K562 (cell line): ENCODE results near the gene ELMO1. TPM values are rescaled to one million over a fixed set of nuclear protein-coding genes. Genes with fewer than 3 reads are reported as not detected.

ENCODE experiments used
- ATAC-seq: fragments of 200-7000 bp; cut with Tn5 transposase; 3 replicates; pipeline ENCODE4 v1.9.1; 2020; ENCODE audit warnings: moderate library complexity
- BruUV-seq: library from RNA; stranded (reverse); fragments of 400-500 nt; replicated peaks from 2 replicates; lab custom pipeline; 2021; lab: Mats Ljungman, UMichigan
- CTCF ChIA-PET: fragments of 300-600 bp; formaldehyde crosslinking; extraction: SDS; loops from one replicate; lab custom pipeline; 2021; ENCODE audit warnings: low intra/inter-chr PET ratio; lab: Yijun Ruan, JAX
- POLR2A ChIA-PET: fragments of 300-600, 350-650 bp; sonication (Branson Sonifier 250); formaldehyde crosslinking; extraction: SDS; loops from one replicate; lab custom pipeline; 2021; ENCODE audit warnings: antibody characterized with exemption, inconsistent platforms; lab: Yijun Ruan, JAX
- DNase-seq, 4 experiments: peaks; one replicate each; pipeline versions ENCODE4 v3.0.0 to v3.0.0-alpha.2; 2011 to 2018; ENCODE audit warnings: low spot score in 3 of 4, mixed read lengths in 3 of 4; ENCODE audit errors: extremely low read depth in 1 of 4
- FAIRE-seq: peaks from 2 replicates; lab custom pipeline; 2011; peaks lifted over from hg19 to GRCh38; lab: Jason Lieb, UNC
- H2AFZ ChIP-seq: 2 replicates; pipeline ENCODE4 v1.6.0; 2011; ENCODE audit warnings: low read depth, low read length, control low read depth, inconsistent platforms
- H3K27ac ChIP-seq: fragments of 200-600 bp; 3 replicates; pipeline ENCODE4 v1.8.0; 2011; ENCODE audit warnings: low read depth, mild to moderate bottlenecking, control low read depth, inconsistent platforms, low read length, moderate library complexity, mixed read lengths; ENCODE audit errors: extremely low read depth
- H3K27me3 ChIP-seq, 2 experiments: fragments of 300-600 bp in 1 of 2; 2 replicates in 1 of 2; 3 replicates in 1 of 2; pipeline versions ENCODE4 v1.6.0 to v1.8.0; 2011; ENCODE audit warnings: inconsistent platforms in 2 of 2, low read length in 2 of 2, mild to moderate bottlenecking in 1 of 2, mixed read lengths in 1 of 2, moderate library complexity in 1 of 2; ENCODE audit not compliant: control insufficient read depth in 2 of 2, insufficient read depth in 2 of 2
- H3K36me3 ChIP-seq: fragments of 300-600 bp; 3 replicates; pipeline ENCODE4 v1.8.0; 2011; ENCODE audit warnings: mild to moderate bottlenecking, low read length, inconsistent platforms; ENCODE audit not compliant: control insufficient read depth, insufficient read depth
- H3K4me1 ChIP-seq, 2 experiments: fragments of 200-600 bp in 1 of 2; replicated peaks in 1 of 2; 2 replicates in 1 of 2; 3 replicates in 1 of 2; pipeline versions ENCODE4 v1.5.1 to v1.8.0; 2011; ENCODE audit warnings: inconsistent platforms in 2 of 2, low read length in 2 of 2, mild to moderate bottlenecking in 1 of 2, mixed read lengths in 1 of 2, moderate library complexity in 1 of 2; ENCODE audit not compliant: control insufficient read depth in 2 of 2, insufficient read depth in 2 of 2
- H3K4me2 ChIP-seq: 2 replicates; pipeline ENCODE4 v1.6.1; 2011; ENCODE audit warnings: low read length, control low read depth, inconsistent platforms, mixed read lengths; ENCODE audit not compliant: insufficient read depth
- H3K4me3 ChIP-seq: fragments of 200-600 bp; sonication (generic), shearing (Covaris generic); 2 replicates; pipeline ENCODE4 v1.5.1; 2016; ENCODE audit warnings: control low read depth, inconsistent platforms
- H3K79me2 ChIP-seq: fragments of 200-600 bp; 3 replicates; pipeline ENCODE4 v1.8.0; 2011; ENCODE audit warnings: low read length, inconsistent platforms; ENCODE audit not compliant: control insufficient read depth, insufficient read depth
- H3K9ac ChIP-seq, 2 experiments: 2 replicates each; pipeline versions ENCODE4 v1.6.0 to v1.6.1; 2011; ENCODE audit warnings: low read depth in 2 of 2, low read length in 2 of 2, control low read depth in 1 of 2, inconsistent platforms in 1 of 2, mild to moderate bottlenecking in 1 of 2, mixed read lengths in 1 of 2; ENCODE audit not compliant: insufficient read depth in 1 of 2
- H3K9me1 ChIP-seq: one replicate; pipeline ENCODE4 v1.6.0; 2011; ENCODE audit warnings: inconsistent platforms, mild to moderate bottlenecking, low read length, moderate library complexity; ENCODE audit not compliant: control insufficient read depth, insufficient read depth
- H3K9me3 ChIP-seq: replicated peaks from 2 replicates; pipeline ENCODE4 v1.5.1; 2011; ENCODE audit warnings: low read depth, low read length, inconsistent platforms; ENCODE audit not compliant: control insufficient read depth, insufficient read depth
- H4K20me1 ChIP-seq: replicated peaks from 2 replicates; pipeline ENCODE4 v1.6.1; 2011; ENCODE audit warnings: low read length, inconsistent platforms, mixed read lengths; ENCODE audit not compliant: control insufficient read depth, insufficient read depth
- MED1 ChIP-seq: sonication (generic); formaldehyde crosslinking; IDR thresholded peaks from 2 replicates; pipeline ENCODE4 v1.8.1; 2023; ENCODE audit warnings: missing genetic modification reagents, borderline replicate concordance
- NFIX ChIP-seq: fragments of 250-450 bp; sonication (Bioruptor Pico); IDR thresholded peaks from 2 replicates; pipeline ENCODE4 v1.4.0; 2020; ENCODE audit warnings: low read depth, mild to moderate bottlenecking, moderate library complexity
- PCBP2 ChIP-seq: fragments of 200-400 bp; formaldehyde crosslinking; IDR thresholded peaks from 2 replicates; pipeline ENCODE4 v1.6.1; 2018; ENCODE audit warnings: low read length, low read depth, mild to moderate bottlenecking, moderate library complexity; ENCODE audit not compliant: poor library complexity, severe bottlenecking
- PHF21A ChIP-seq: fragments of 450-650 bp; IDR thresholded peaks from 2 replicates; pipeline ENCODE4 v1.6.1; 2017; ENCODE audit warnings: low read depth, borderline replicate concordance
- PYGO2 ChIP-seq: fragments of 450-650 bp; IDR thresholded peaks from 2 replicates; pipeline ENCODE4 v1.6.1; 2016; ENCODE audit warnings: mild to moderate bottlenecking, missing genetic modification characterization, moderate library complexity, missing compliant biosample characterization
- RNF2 ChIP-seq: sonication (generic); IDR thresholded peaks from 2 replicates; pipeline ENCODE4 v1.6.1; 2016
- TAF15 ChIP-seq: fragments of 200-400 bp; formaldehyde crosslinking; IDR thresholded peaks from 2 replicates; pipeline ENCODE4 v1.6.1; 2017; ENCODE audit warnings: mild to moderate bottlenecking, low read depth, low read length, moderate library complexity
- ZNF316 ChIP-seq: fragments of 450-650 bp; IDR thresholded peaks from 2 replicates; pipeline ENCODE4 v1.6.1; 2016
- WGBS: fragments of 100-300 bp; shearing (Covaris generic); methylation state at CpG from one replicate; pipeline ENCODE4 v1.1.6; 2016; ENCODE audit warnings: low coverage, mixed read lengths; ENCODE audit not compliant: insufficient coverage; ENCODE audit errors: missing lambda C conversion rate; 5-methylcytosine and 5-hydroxymethylcytosine counted together
- in situ Hi-C: fragments of 300-500 bp; cut with MboI; formaldehyde crosslinking; loops from 4 replicates; pipeline ENCODE4 v1.15.0; 2018; ENCODE audit warnings: inconsistent platforms, mixed read lengths
- intact Hi-C: fragments of 100-400 bp; cut with micrococcal nuclease; formaldehyde crosslinking; loops from 2 replicates; pipeline ENCODE4 v1.14.2; 2022
- polyA plus RNA-seq, 8 experiments: library from polyadenylated mRNA; depleted of rRNA in 4 of 8; stranded (reverse) in 5 of 8; unstranded in 3 of 8; fragments of >200 nt; fragmentation: Nextera tagmentation in 2 of 8; fragmentation: Illumina TruSeq in 1 of 8; extraction: Ambion mirVana in 2 of 8; extraction: Trizol in 1 of 8; gene quantifications; 2 replicates each; pipeline versions ENCODE4 v1.2.1 to v1.2.3, GENCODE V29; 2011 to 2014; ENCODE audit warnings: inconsistent platforms in 1 of 8, missing spikeins in 1 of 8
- total RNA-seq, 7 experiments: library from RNA; depleted of rRNA in 6 of 7; stranded (reverse); fragments of >200 nt in 6 of 7; fragmentation: Illumina TruSeq in 2 of 7; extraction: Trizol in 2 of 7; gene quantifications; 2 replicates each; pipeline versions ENCODE4 v1.2.1 to v1.2.3, GENCODE V29; 2011 to 2021; ENCODE audit warnings: low replicate concordance in 1 of 7
- TF ChIP-seq, protein P1 (sequence below): IDR thresholded peaks from 2 replicates; pipeline ENCODE4 v1.6.1; 2011; ENCODE audit warnings: borderline replicate concordance, low read depth, mild to moderate bottlenecking, moderate library complexity, low read length; ENCODE audit not compliant: insufficient read depth, poor library complexity, severe bottlenecking
- TF ChIP-seq, protein P2 (sequence below): IDR thresholded peaks from 2 replicates; pipeline ENCODE4 v1.6.1; 2012; ENCODE audit warnings: low read depth, low read length, improper control_type of control experiment, borderline replicate concordance
- TF ChIP-seq, protein P3 (sequence below): fragments of 250-450 bp; sonication (Bioruptor Pico); IDR thresholded peaks from 2 replicates; pipeline ENCODE4 v1.5.1; 2021; ENCODE audit warnings: mild to moderate bottlenecking
- TF ChIP-seq, protein P4 (sequence below): sonication (generic); formaldehyde crosslinking; IDR thresholded peaks from 2 replicates; pipeline ENCODE4 v1.9.0; 2022; ENCODE audit warnings: mild to moderate bottlenecking, missing genetic modification reagents

Gene ELMO1
- total and polyA plus RNA-seq, 9 of the 15 experiments (the other 6 are each of a cell fraction or from before 2014, with no cell fraction given) = 0.36 to 7.2 (median 3.6) TPM

DNA sequence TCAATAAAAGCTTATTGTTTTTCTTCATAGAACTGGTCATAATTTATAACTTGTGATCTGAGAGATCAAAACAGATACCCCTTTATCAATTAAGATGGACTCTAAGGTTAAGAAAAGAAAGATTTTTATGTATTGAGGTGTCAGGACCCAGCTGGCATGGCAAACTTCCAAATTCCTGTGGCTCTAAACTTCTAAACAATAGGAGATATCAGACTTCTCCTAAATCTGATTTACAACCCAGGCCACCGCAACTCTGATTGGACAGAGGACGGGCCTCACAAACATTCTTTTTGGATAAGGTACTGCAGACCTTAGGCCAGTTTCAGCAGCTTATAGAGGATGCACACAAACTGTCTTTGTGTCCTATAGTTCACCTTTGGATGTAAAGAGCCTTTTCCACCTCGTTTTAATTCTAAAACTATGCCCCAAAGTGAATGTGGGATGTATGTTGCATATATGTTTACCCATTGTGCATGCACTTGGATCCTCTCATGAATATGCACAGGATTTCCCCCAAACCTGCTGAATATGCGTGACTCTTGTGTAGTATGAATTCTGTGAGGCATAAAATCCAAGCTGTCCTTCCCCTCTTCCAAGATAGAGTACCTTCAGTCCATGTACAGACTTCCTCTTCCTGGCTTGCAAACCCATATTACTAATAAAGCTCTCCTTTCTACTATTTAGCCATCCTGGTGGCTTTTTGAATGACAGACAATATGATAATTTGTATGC is 69.0 kb downstream of the ELMO1 start (continued):
- TF ChIP-seq TAF15 (no peak), PYGO2 (tag) (no peak), RNF2 (no peak), PCBP2 (no peak), PHF21A (no peak)

DNA sequence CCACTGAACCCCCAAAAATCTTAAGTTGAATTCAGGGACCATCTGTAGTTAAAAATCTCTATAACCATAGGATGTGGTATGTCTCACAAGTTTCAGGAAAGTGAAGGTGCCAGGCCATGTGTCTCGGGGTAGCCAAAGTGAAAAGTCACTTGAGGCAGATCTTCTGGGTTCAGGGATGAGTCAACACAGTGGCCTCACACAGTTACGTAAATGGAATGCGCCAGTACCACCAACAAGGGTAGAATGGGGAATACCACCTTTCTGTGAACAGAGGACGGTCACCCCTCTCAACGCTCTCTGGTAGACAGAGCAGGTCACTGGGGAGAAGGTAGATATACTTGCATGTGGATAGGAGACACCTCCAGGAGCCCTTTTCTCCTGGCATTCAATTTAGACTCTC is 71.4 kb downstream of the ELMO1 start:
- Histone ChIP-seq H3K4me3 (no peak overlapping the region), H3K9me3 (peaks cover 5% of the 10 kb centered on the region), H3K27ac (no peak overlapping the region), H3K36me3 (no peaks in the 10 kb centered on the region), H2AFZ (no peak overlapping the region), H3K4me2 (no peak overlapping the region), H3K9ac (no peak overlapping the region), H3K4me1 (no peaks in the 10 kb centered on the region), H4K20me1 (no peaks in the 10 kb centered on the region), H3K79me2 (no peaks in the 10 kb centered on the region), H3K27me3 (peaks cover 0 to 4% of the 10 kb centered on the region in 2 experiments; a peak in 1 of 5 replicates), H3K9me1 (no peaks in the 10 kb centered on the region)
- intact Hi-C loops = no loop called here
- ChIA-PET POLR2A (no interaction called here), CTCF (no interaction called here)
- DNase-seq = no peak
- ATAC-seq = no peak
- 20% methylated on average over 5 of the region's 5 CpGs for WGBS
- in situ Hi-C loops = loop anchor here (25.0 kb wide), 1 partner anchor 1635 kb away; no protein-coding TSS in a partner anchor
- no TSS peak for BruUV-seq
- no peak for FAIRE-seq
- TF ChIP-seq, protein P1, sequence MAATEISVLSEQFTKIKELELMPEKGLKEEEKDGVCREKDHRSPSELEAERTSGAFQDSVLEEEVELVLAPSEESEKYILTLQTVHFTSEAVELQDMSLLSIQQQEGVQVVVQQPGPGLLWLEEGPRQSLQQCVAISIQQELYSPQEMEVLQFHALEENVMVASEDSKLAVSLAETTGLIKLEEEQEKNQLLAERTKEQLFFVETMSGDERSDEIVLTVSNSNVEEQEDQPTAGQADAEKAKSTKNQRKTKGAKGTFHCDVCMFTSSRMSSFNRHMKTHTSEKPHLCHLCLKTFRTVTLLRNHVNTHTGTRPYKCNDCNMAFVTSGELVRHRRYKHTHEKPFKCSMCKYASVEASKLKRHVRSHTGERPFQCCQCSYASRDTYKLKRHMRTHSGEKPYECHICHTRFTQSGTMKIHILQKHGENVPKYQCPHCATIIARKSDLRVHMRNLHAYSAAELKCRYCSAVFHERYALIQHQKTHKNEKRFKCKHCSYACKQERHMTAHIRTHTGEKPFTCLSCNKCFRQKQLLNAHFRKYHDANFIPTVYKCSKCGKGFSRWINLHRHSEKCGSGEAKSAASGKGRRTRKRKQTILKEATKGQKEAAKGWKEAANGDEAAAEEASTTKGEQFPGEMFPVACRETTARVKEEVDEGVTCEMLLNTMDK = no peak
- TF ChIP-seq, protein P2, sequence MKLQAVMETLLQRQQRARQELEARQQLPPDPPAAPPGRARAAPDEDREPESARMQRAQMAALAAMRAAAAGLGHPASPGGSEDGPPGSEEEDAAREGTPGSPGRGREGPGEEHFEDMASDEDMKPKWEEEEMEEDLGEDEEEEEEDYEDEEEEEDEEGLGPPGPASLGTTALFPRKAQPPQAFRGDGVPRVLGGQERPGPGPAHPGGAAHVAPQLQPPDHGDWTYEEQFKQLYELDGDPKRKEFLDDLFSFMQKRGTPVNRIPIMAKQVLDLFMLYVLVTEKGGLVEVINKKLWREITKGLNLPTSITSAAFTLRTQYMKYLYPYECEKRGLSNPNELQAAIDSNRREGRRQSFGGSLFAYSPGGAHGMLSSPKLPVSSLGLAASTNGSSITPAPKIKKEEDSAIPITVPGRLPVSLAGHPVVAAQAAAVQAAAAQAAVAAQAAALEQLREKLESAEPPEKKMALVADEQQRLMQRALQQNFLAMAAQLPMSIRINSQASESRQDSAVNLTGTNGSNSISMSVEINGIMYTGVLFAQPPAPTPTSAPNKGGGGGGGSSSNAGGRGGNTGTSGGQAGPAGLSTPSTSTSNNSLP = no peak
- TF ChIP-seq ZNF316 (no peak), MED1 (CRISPR knock-in tag) (no peak), NFIX (CRISPR knock-in tag) (no peak)
- TF ChIP-seq, protein P3, sequence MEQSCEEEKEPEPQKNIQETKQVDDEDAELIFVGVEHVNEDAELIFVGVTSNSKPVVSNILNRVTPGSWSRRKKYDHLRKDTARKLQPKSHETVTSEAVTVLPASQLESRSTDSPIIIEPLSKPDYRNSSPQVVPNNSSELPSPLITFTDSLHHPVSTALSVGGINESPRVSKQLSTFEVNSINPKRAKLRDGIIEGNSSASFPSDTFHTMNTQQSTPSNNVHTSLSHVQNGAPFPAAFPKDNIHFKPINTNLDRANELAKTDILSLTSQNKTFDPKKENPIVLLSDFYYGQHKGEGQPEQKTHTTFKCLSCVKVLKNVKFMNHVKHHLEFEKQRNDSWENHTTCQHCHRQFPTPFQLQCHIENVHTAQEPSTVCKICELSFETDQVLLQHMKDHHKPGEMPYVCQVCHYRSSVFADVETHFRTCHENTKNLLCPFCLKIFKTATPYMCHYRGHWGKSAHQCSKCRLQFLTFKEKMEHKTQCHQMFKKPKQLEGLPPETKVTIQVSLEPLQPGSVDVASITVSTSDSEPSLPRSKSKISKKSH = no peak
- TF ChIP-seq, protein P4, sequence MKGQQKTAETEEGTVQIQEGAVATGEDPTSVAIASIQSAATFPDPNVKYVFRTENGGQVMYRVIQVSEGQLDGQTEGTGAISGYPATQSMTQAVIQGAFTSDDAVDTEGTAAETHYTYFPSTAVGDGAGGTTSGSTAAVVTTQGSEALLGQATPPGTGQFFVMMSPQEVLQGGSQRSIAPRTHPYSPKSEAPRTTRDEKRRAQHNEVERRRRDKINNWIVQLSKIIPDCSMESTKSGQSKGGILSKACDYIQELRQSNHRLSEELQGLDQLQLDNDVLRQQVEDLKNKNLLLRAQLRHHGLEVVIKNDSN = no peak
